ENCODE data around the gene VRK1.

- no peak for TF ChIP-seq KDM1A (IDR thresholded peaks at IDR 0.05; ENCODE audit: borderline replicate concordance)
- no peak for TF ChIP-seq JUNB (IDR thresholded peaks at IDR 0.05)
- TF ChIP-seq POLR2AphosphoS5 (IDR thresholded peaks at IDR 0.05; ENCODE audit: low read length), result no peak
- no peak for TF ChIP-seq NR2C2 (IDR thresholded peaks at IDR 0.05; ENCODE audit: borderline replicate concordance, control insufficient read depth, insufficient read length, low read depth)
- no peak for TF ChIP-seq HDGF (IDR thresholded peaks at IDR 0.05)
- no peak for TF ChIP-seq NFYB (IDR thresholded peaks at IDR 0.05; ENCODE audit: insufficient read depth, low read depth, low read length)
Observed at GRCh38 chr14:96821501-96821900, 24.3 kb downstream of the VRK1 start.

All from GM12878 (cell line).